Measurements from ENCODE around the gene CCDC91.
"Not testable (repeated sequence)": the region's sequence is repeated elsewhere in the genome, so short reads cannot be mapped to it uniquely, and the experiment has no call there.

Gene CCDC91

DNA sequence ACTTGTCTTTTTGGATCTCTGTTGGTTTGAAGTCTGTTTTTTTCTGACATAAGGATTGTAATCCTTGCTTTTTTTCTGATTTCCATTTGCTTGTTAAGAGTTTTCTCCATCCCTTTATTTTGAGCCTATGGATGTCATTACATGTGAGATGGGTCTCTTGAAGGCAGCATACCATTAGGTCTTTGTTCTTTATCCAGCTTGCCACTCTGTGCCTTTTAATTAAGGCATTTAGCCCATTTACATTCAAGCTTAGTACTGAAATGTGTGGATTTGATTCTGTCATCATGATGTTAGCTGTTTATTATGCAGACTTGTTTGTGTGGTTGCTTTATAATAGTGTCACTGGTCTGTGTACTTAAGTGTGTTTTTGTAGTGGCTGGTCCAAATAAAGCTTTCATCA lies 100.0 kb downstream of the CCDC91 start:
- DNase-seq (ENCODE audit: low spot score): no peak

- DNase-seq (ENCODE audit: low spot score): no peak
Observed at GRCh38 chr12:28292699-28293098, 102.4 kb downstream of the CCDC91 start.

- DNase-seq (ENCODE audit: low spot score): no peak
Observed at GRCh38 chr12:28294300-28294699, 104.0 kb downstream of the CCDC91 start.

DNA sequence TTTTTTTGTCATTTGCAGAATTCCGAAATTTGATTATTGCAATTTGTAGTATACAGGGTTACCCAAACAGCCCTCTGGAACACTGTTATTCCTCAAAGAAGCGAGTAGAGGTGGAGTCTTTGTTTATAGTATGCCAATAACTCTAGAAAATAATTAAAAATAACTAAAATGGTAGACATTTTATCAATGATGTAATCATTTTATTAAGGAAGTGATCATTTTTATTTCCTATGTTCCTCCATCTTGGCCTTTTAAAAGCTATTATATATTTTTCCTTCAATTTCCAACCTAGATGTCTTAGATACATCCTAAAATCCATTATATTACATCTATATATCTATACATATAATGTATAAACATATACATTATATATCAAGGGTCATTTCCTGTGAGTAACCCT lies 106.0 kb downstream of the CCDC91 start:
- no peak for DNase-seq (ENCODE audit: low spot score)

DNA sequence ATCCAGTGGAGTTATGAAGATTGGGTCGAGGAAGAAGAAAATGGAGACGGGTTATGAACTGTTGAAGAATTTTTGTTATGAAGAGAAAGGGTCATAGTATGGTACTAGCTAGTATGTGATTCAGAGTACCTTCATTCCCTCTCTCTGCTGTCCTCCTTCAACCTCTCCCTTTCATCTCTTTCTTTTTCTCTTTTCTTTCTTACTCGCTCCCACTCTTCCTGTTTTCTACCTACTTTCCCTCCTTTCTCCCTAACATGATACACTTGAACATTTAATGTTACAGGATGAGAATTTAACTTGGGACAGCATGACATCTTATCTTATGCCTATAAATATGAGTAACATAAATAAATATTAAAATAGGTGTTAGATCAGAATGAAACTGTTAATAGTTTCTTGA lies 112.9 kb downstream of the CCDC91 start:
- DNase-seq (ENCODE audit: low spot score): no peak

GRCh38 chr12:28306535-28306934 lies 116.3 kb downstream of the CCDC91 start:
- DNase-seq (ENCODE audit: low spot score): no peak

- DNase-seq (ENCODE audit: low spot score): no peak
Observed at GRCh38 chr12:28308891-28309290, 118.6 kb downstream of the CCDC91 start.

DNA sequence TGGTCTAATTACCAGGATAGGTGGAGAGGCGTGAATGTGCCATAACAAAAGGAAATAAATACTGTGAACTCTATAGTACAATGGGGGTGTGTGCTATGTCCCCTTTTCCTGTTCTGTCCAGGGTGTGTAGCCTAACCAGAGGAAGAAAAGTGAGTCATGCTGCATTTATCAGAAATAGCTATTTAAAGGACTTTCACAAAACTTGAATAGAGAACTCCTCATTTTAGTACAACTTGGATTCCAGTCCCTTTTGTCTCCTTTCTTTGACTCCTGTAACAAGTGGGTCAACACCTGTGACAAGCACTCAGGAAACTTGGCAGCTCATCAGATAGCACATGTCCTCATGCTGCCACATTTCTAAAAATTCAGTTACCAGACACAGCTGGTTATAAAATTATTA lies 123.4 kb downstream of the CCDC91 start:
- no peak for DNase-seq (ENCODE audit: low spot score)

- DNase-seq (ENCODE audit: low spot score): no peak
Observed at GRCh38 chr12:28316049-28316448, 125.8 kb downstream of the CCDC91 start.

DNA sequence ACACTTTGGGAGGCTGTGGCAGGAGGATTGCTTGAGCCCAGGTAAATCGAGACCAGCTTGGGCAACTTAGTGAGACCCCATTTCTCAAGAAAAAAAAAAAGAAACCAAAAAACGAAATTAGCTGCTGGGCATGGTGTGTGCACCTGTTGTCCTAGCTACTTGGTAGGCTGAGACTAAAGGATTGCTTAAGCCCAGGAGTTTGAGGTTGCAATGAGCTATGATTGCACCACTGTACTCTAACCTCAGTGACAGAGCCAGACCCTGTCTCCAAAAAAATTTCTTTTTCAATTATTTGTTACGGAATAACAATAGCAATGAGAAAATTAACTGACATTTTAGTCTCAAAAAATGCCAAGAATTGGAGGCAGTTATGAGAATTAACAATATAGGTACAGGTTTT lies 128.0 kb downstream of the CCDC91 start:
- no peak for DNase-seq (ENCODE audit: low spot score)

GRCh38 chr12:28320353-28320752 lies 130.1 kb downstream of the CCDC91 start:
- DNase-seq (ENCODE audit: low spot score): no peak

GRCh38 chr12:28327722-28328121 lies 137.5 kb downstream of the CCDC91 start:
- DNase-seq (ENCODE audit: low spot score): no peak

GRCh38 chr12:28328967-28329366 lies 138.7 kb downstream of the CCDC91 start:
- DNase-seq (ENCODE audit: low spot score): no peak

DNA sequence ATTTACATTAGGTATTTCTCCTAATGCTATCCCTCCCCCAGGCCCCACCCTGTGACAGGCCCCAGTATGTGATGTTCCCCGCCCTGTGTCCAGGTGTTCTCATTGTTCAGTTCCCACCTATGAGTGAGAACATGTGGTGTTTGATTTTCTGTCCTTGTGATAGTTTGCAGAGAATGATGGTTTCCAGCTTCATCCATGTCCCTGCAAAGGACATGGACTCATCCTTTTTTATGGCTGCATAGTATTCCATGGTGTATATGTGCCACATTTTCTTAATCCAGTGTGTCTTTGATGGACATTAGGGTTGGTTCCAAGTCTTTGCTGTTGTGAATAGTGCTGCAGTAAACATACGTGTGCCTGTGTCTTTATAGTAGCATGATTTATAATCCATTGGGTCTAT lies 139.5 kb downstream of the CCDC91 start:
- DNase-seq (ENCODE audit: low spot score): not testable (repeated sequence)

- not testable (repeated sequence) for DNase-seq (ENCODE audit: low spot score)
Observed at GRCh38 chr12:28330232-28330631, 140.0 kb downstream of the CCDC91 start.

DNA sequence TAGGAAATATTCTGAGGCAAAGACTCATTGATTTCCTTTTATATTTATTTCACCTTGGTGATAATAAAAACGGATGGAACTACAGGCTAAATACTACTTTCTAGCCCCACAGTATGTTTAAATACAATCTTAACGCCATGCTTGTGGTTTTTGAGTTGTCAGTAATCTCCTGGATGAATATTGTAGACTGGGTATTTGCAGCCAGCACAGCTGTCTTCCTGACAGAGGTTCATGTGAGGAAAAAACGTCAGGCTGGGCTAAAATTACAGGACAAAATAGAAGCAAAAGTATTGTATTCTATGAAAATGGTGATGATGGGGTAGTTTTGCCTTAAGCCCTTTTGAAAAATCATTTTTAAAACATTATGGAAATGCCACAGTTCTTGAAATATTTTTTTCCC lies 140.9 kb downstream of the CCDC91 start:
- DNase-seq (ENCODE audit: low spot score): no peak

DNA sequence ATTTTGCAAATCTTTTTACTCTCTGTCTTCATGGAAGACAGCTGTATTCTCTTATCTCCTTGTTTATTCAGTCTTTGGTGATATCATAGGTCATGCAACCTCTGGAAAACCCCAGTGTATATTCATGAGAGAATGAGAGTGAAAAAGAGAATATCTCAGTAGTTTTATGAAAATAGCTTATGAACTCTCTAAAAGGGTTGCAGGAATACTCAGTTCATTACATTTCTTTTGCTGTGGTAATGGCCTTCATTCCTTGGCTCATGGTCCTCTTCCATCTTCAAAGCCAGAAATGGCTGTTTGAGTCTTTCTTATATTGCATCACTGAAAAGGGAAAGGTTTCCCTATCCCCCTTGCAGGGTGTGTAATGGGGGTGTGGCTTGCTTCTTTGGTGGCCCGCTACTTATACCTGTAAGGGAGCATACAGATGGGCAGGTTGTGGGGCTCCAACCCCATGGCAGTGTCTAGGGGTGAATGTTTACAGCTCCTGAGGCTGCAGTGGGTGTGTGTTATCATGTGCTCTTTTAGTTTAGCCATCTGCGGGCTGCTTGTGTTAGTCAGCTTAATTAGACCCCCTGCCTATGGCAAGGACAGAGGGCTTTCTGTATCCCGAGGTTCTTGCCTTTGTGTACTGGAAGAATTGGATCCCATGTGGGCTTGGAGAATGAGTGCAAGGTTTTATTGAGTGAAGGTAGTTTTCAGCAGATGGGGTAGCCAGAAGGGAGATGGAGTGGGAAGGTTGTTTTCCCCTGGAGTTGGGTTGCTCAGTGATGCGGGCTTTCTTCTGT lies 150.2 kb downstream of the CCDC91 start:
- no peak for DNase-seq (ENCODE audit: low spot score)

DNA sequence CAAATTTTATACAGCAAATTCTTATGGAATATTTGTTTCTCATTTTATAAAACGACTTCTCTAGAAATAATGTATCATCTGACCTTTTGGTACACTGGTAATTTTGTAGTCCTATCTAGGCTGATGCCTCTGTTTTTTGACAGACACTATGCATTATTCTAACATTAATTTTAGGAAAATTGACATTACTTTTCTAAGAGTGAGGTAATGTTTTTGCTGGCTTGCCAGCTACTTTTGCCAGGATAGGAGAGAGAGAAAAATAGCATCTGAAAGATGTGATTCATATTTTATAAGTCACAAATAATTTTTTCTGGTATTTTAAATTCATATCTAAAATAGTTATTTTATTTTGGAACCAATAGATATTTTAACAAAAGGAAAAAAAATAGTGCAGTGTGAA lies 153.5 kb downstream of the CCDC91 start:
- no peak for DNase-seq (ENCODE audit: low spot score)

GRCh38 chr12:28346567-28346966 lies 156.3 kb downstream of the CCDC91 start:
- no peak for DNase-seq (ENCODE audit: low spot score)

GRCh38 chr12:28349196-28349595 lies 158.9 kb downstream of the CCDC91 start:
- DNase-seq (ENCODE audit: low spot score): no peak

GRCh38 chr12:28350502-28350901 lies 160.2 kb downstream of the CCDC91 start:
- no peak for DNase-seq (ENCODE audit: low spot score)

DNA sequence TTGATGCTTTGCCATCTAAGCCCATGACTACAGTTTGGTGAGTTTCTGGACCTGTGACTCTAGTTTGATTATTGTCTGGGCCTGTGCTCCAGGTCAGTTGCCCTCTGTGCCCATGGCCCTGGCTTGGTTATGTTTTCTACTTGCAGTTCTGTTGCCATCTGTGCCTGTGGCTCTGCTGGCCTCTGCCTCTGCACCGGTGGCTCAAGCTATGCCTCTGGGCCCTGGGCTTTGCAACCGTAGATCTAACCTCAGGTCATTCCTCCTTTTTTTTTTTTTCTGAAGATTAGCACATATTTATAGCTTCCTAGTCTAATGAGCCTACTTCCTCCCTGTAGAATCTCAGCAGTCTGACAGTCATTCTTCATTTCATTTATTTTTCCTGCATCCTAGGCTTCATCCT lies 161.2 kb downstream of the CCDC91 start:
- DNase-seq (ENCODE audit: low spot score): no peak

DNA sequence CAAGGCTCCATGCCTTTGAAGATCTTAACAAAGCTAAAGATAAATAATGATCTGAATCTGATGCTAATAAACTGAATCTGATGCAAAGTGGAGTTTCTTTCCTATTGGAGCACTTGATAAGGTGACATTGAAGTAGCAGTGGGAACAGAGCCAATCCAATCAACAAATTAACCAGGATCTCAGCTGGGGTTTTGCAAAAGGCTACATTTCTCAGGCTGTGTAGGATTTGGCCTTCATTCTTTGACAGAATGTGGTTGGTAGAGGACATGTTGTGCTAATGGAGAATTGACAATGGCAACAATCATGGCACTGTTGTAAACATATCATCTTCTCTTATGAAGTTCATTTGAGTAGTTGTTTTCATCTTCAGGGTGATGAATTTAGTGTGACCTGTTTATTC lies 164.9 kb downstream of the CCDC91 start:
- no peak for DNase-seq (ENCODE audit: low spot score)

DNA sequence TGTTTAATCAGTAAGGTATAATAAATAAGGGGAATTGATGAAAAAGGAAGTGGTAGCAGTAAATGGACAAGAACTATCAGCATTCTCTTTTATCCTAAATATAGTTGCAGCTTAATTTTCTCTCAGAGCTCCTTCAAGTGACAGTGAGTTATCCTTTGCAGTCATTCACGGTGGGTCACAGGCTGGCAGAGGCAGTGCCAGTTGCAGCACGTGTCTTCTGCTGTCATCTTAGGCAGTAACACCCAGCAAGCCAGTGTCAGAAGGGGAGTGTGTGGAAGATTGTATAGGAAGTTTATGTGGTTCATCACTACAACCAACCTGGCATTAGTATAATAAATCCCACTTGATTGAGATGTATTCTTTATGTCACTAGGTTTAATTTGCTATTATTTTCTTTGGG lies 170.0 kb downstream of the CCDC91 start:
- no peak for DNase-seq (ENCODE audit: low spot score)
